Smooth muscle cell (in vitro differentiated cells): ENCODE results near the gene ACSL1. TPM values are rescaled to one million over a fixed set of nuclear protein-coding genes. Genes with fewer than 3 reads are reported as not detected.

Experiments
- DNase-seq: peaks from one replicate; lab custom pipeline; 2025; ENCODE audit not compliant: unreplicated experiment; lab: John Stamatoyannopoulos, UW
- H2AFZ ChIP-seq: fragments of 200-600 bp; sonication (generic); 2 replicates; pipeline ENCODE4 v1.6.0; 2016; ENCODE audit warnings: antibody characterized with exemption, low read depth, mild to moderate bottlenecking
- H3F3A ChIP-seq: fragments of 200-600 bp; sonication (generic); 2 replicates; pipeline ENCODE4 v1.6.0; 2017; ENCODE audit warnings: antibody characterized with exemption, low read depth
- H3K27ac ChIP-seq: fragments of 200-600 bp; sonication (generic); 2 replicates; pipeline ENCODE4 v1.5.1; 2016; ENCODE audit warnings: low read depth, mild to moderate bottlenecking
- H3K27me3 ChIP-seq: fragments of 200-600 bp; sonication (generic); 2 replicates; pipeline ENCODE4 v1.6.1; 2016; ENCODE audit warnings: low read depth, mild to moderate bottlenecking
- H3K36me3 ChIP-seq: fragments of 200-600 bp; sonication (generic); 2 replicates; pipeline ENCODE4 v1.5.1; 2016; ENCODE audit warnings: low read depth
- H3K4me1 ChIP-seq: fragments of 200-600 bp; sonication (generic); 2 replicates; pipeline ENCODE4 v1.5.1; 2016; ENCODE audit warnings: low read depth
- H3K4me2 ChIP-seq: fragments of 200-600 bp; sonication (generic); 2 replicates; pipeline ENCODE4 v1.6.0; 2016; ENCODE audit warnings: mild to moderate bottlenecking
- H3K4me3 ChIP-seq: fragments of 200-600 bp; sonication (generic); 2 replicates; pipeline ENCODE4 v1.5.1; 2016; ENCODE audit warnings: mild to moderate bottlenecking
- H3K79me2 ChIP-seq: fragments of 200-600 bp; sonication (generic); 2 replicates; pipeline ENCODE4 v1.6.0; 2016; ENCODE audit warnings: low read depth, mild to moderate bottlenecking
- H3K9ac ChIP-seq: fragments of 200-600 bp; sonication (generic); 2 replicates; pipeline ENCODE4 v1.6.0; 2016; ENCODE audit warnings: low read depth
- H3K9me3 ChIP-seq: fragments of 200-600 bp; sonication (generic); replicated peaks from 2 replicates; pipeline ENCODE4 v1.5.1; 2016; ENCODE audit warnings: low read depth
- H4K20me1 ChIP-seq: fragments of 200-600 bp; sonication (generic); 2 replicates; pipeline ENCODE4 v1.6.0; 2016; ENCODE audit warnings: low read depth
- CTCF ChIP-seq: fragments of 200-600 bp; sonication (generic); IDR thresholded peaks from 2 replicates; pipeline ENCODE4 v1.5.1; 2017; ENCODE audit warnings: borderline replicate concordance, mild to moderate bottlenecking, antibody characterized with exemption; ENCODE audit not compliant: insufficient read depth, poor library complexity, severe bottlenecking
- WGBS: methylation state at CpG from one replicate; pipeline ENCODE4 v1.1.7; 2016; ENCODE audit warnings: low lambda C conversion rate; 5-methylcytosine and 5-hydroxymethylcytosine counted together
- polyA plus RNA-seq: library from polyadenylated mRNA; unstranded; fragments of >200 nt; fragmentation: Nextera tagmentation; extraction: Ambion mirVana; gene quantifications from 2 replicates; pipeline ENCODE4 v1.2.1, GENCODE V29; 2016
- total RNA-seq: library from RNA; depleted of rRNA; stranded (reverse); fragments of >200 nt; gene quantifications from 2 replicates; pipeline ENCODE4 v1.2.3, GENCODE V29; 2014

Gene ACSL1
- total and polyA plus RNA-seq, 2 experiments from 2014 or later = 13.8 to 24.5 TPM

- Histone ChIP-seq H2AFZ (no peak overlapping the region), H3K4me3 (no peak overlapping the region), H4K20me1 (peaks cover 16% of the 10 kb centered on the region), H3K79me2 (no peaks in the 10 kb centered on the region), H3K4me1 (no peaks in the 10 kb centered on the region), H3K27ac (peak overlapping the region; percentile 81), H3K9ac (peak overlapping the region; percentile 11), H3K36me3 (no peaks in the 10 kb centered on the region), H3F3A (peaks cover 2% of the 10 kb centered on the region), H3K9me3 (no peaks in the 10 kb centered on the region), H3K27me3 (no peaks in the 10 kb centered on the region), H3K4me2 (peak overlapping the region; percentile 44)
- no peak for DNase-seq
- WGBS = 26% methylated on average over 10 of the region's 10 CpGs
- no peak for TF ChIP-seq CTCF
These were observed 32.7 kb downstream of the ACSL1 start for GRCh38 chr4:184792950-184793555.

- H3K4me1 ChIP-seq = no peaks in the 10 kb centered on the region
- H2AFZ ChIP-seq = no peak overlapping the region
- no peak overlapping the region for H3K4me3 ChIP-seq
- no peaks in the 10 kb centered on the region for H3K36me3 ChIP-seq
- peak overlapping the region; percentile 11 for H3K9ac ChIP-seq
- TF ChIP-seq CTCF = no peak
- no peak for DNase-seq
- H3K4me2 ChIP-seq = peak overlapping the region; percentile 44
- no peaks in the 10 kb centered on the region for H3K79me2 ChIP-seq
- WGBS = 46% methylated on average over 8 of the region's 8 CpGs
- no peaks in the 10 kb centered on the region for H3K9me3 ChIP-seq
- H4K20me1 ChIP-seq = peaks cover 16% of the 10 kb centered on the region
- H3K27ac ChIP-seq = peak overlapping the region; percentile 81
- peaks cover 2% of the 10 kb centered on the region for H3F3A ChIP-seq
- H3K27me3 ChIP-seq = no peaks in the 10 kb centered on the region
These were observed 33.4 kb downstream of the ACSL1 start for GRCh38 chr4:184792334-184792733.

- WGBS = 93% methylated on average over 3 of the region's 3 CpGs
- Histone ChIP-seq H3K4me3 (no peak overlapping the region), H4K20me1 (peaks cover 16% of the 10 kb centered on the region), H3K9me3 (no peaks in the 10 kb centered on the region), H3K4me2 (no peak overlapping the region), H2AFZ (no peak overlapping the region), H3K9ac (no peak overlapping the region), H3K36me3 (no peaks in the 10 kb centered on the region), H3K27ac (no peak overlapping the region), H3K4me1 (no peaks in the 10 kb centered on the region), H3K27me3 (no peaks in the 10 kb centered on the region), H3F3A (peaks cover 2% of the 10 kb centered on the region), H3K79me2 (no peaks in the 10 kb centered on the region)
- no peak for DNase-seq
- no peak for TF ChIP-seq CTCF
These were observed 34.9 kb downstream of the ACSL1 start for GRCh38 chr4:184790826-184791225.

- no peaks in the 10 kb centered on the region for H3K36me3 ChIP-seq
- no peak for TF ChIP-seq CTCF
- H3K4me3 ChIP-seq = no peak overlapping the region
- no peaks in the 10 kb centered on the region for H3K27me3 ChIP-seq
- H3F3A ChIP-seq = peaks cover 2% of the 10 kb centered on the region
- H3K9me3 ChIP-seq = no peaks in the 10 kb centered on the region
- H3K4me1 ChIP-seq = no peaks in the 10 kb centered on the region
- peaks cover 10% of the 10 kb centered on the region for H4K20me1 ChIP-seq
- H3K27ac ChIP-seq = no peak overlapping the region
- no peaks in the 10 kb centered on the region for H3K79me2 ChIP-seq
- no peak for DNase-seq
- no peak overlapping the region for H3K4me2 ChIP-seq
- no peak overlapping the region for H2AFZ ChIP-seq
- WGBS = 89% methylated on average over 6 of the region's 6 CpGs
- no peak overlapping the region for H3K9ac ChIP-seq
These were observed 37.8 kb downstream of the ACSL1 start for GRCh38 chr4:184787766-184788503.
